RPMI7951 (cell line): ENCODE data around the gene TP53TG5. TPM values are rescaled to one million over a fixed set of nuclear protein-coding genes. Genes with fewer than 3 reads are reported as not detected.
"Not testable (repeated sequence)": the region's sequence is repeated elsewhere in the genome, so short reads cannot be mapped to it uniquely, and the experiment has no call there.

ENCODE experiments used
- DNase-seq: peaks from one replicate; pipeline ENCODE4 v3.0.0-alpha.2; 2012; ENCODE audit warnings: low read depth
- total RNA-seq: library from RNA; depleted of rRNA; stranded (reverse); fragments of >200 nt; shearing (Covaris generic); gene quantifications from 2 replicates; pipeline ENCODE4 v1.2.3, GENCODE V29; 2014

The TP53TG5 gene
- total RNA-seq, 1 experiment from 2014 or later: not detected

GRCh38 chr20:45366631-45367030 is 11.5 kb downstream of the TP53TG5 start:
- DNase-seq: no peak

- DNase-seq: no peak
Observed at GRCh38 chr20:45366192-45366591, 11.9 kb downstream of the TP53TG5 start.

- DNase-seq: no peak
Observed at GRCh38 chr20:45365444-45365970, 12.6 kb downstream of the TP53TG5 start.

- no peak for DNase-seq
Observed at GRCh38 chr20:45363611-45364492, 14.3 kb downstream of the TP53TG5 start.

DNA sequence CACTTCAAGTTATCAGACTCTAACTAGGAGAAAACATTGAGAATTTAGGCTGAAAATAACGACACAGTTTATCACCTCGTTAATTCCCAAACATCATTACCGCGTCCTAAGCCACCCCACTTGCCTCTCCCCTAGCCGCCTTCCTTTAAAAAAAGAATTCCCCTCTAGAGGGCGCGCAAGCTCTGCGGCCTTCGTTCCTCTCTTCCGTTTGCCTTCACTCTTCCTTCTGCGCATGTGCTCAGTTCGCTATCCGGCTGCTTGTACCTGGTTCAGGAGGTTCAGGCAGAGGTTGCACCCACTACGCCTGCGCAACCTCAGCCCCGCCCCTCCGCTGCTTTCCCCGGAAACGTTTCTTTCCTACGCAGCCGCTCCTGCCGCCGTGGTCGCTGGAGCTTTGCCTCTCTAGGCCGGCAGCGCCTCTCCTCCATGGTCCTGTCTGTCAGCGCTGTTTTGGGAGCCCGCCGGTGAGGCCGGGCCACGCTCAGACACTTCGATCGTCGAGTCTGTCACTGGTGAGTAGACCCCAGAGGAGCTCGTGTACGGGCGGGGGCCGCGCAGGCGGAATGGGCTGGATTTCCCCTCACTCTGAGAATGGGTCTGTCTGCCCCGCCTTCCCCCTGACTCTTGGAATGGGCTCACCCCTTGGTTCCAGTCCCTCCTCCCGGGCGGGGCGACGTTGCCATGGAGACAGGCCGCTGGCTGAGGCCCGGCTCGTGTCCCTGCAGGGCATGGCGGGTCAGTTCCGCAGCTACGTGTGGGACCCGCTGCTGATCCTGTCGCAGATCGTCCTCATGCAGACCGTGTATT is 15.1 kb downstream of the TP53TG5 start, which contains the start of gene SYS1:
Gene SYS1, plus strand, starts transcription at position 353 of the 807 bp plus-strand sequence. Its CDS starts 376 bp downstream, at position 729.
- peak; percentile 99 for DNase-seq

- DNase-seq: no peak
Observed at GRCh38 chr20:45361793-45362192, 16.3 kb downstream of the TP53TG5 start.

DNA sequence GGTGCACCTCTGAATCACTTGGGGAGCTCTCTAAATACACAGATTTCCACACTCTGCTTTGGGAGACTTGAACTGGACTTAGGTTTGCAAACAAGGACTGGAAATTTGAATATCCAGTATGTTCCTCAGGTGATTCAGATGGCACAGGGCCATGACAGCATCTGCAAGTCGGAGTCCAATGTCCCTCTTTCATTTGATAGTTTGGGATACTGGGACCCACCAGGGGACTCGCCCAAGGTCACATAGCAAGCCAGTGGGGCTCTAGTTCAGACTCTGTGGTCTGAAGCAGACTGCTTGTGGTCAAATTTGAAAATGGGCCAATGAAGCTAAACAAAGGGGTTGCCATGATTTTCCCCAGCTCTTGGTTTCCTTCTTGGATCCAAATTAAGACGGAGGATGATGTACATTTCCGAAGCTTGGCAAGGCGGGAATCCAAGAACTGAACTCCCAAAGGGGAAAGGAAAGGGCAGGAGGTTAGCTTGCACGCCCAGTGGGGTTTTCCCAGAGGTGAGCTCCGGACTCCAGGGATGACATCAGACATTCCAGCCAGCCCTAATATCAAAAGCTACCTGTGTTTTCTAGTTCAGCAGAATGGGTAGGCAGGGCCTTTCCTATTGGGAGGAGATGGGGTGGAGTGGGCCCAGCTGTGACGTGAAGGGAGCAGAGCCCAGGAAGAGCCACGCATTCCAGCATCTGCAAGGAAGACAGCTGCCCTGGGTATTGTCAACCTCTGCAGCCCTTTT is 18.5 kb downstream of the TP53TG5 start:
- peak; percentile 91 for DNase-seq

- peak; percentile 82 for DNase-seq
Observed at GRCh38 chr20:45359069-45359405, 19.1 kb downstream of the TP53TG5 start.

DNA sequence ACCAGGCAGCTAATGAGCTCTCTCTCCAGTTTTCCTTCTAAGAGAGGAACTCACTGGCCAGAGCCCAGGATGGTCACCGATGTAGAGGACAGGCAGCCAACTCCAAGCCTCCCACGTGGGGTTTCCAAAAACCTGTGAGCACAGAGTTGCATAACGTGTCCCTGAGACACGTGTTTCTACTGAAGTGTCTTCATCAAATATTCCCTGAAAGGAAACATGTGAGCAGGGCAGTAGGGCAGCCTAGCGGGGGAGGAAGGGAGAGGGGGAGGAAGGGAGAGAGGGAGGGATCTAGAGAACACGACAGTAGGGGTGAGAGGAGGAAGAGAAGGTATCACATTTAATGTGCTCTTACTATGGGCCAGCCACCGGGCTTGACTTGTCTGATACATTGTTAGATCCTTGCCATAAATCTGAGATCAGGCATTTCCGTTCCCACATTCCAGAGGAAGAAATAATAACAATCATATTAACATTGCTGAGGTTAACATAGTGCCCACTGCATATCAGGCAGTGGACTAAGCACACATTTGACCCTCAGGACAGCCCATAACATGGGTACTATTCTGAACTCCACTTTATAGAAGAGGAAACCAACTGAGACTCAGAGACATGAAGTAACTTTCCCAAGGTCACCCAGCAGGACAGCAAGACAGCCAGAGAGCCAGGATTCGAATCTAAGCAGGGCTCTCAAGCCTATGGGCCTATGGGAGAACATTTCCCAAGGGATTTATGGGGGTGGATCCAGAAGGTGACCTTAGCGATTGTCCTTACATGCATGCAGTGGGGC is 19.6 kb downstream of the TP53TG5 start:
- DNase-seq: peak; percentile 77

GRCh38 chr20:45355209-45356084 is 22.7 kb downstream of the TP53TG5 start:
- peak; percentile 85 for DNase-seq

DNA sequence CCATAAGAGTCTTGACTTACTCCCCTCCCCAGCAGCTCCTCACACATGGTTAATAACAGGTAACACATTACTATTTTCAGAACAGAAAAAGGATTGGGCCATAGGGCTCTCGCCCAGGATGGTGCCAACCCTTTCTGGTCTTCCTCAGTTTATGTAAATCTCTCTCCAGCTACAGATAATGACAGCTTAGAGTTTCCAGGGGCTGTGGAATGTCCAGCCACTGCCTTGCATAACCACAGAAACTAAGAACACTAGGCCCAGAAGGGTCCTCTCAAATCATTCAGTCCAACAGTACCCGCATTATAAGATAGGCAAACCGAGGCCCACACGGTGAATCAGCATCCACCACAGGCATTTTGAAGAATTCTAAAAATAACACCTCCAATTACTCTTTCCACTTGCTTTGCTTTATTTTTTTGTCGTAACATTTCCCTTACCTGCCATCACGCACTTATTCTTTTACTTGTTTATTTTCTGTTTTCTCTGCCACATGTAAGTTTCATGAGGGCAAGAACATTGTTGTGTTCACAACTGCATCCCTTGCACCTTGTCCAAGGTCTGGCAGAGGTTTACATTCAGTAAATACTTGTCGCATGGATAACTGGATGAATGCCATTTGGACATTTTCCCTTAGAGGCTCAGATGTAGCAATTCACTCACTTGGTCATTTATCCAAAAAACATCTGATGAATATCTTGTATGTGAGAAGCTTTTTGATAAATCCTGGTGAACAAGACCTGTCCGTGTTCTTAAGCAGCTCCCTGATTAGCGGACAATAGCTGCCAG is 23.5 kb downstream of the TP53TG5 start:
- peak; percentile 85 for DNase-seq

GRCh38 chr20:45353746-45354145 is 24.4 kb downstream of the TP53TG5 start:
- DNase-seq: no peak

DNA sequence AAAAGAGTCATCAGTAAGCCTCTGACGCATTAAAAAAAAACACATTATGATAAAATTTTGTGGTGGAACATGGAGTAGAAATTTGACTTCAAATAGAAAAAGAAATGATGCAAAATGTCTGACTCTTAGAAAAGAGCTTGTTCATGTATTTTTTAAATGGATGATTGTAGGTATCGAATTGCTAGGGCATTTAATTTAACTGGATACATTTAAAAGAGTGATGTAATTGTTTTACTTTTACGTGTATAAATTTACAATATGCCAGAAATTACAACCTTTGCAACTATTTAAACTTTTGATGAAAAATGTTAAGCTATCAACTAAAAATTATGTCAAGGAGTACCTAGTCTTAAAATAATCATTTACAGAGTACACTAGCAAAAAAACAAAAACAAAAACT is 25.4 kb downstream of the TP53TG5 start:
- DNase-seq: no peak

DNA sequence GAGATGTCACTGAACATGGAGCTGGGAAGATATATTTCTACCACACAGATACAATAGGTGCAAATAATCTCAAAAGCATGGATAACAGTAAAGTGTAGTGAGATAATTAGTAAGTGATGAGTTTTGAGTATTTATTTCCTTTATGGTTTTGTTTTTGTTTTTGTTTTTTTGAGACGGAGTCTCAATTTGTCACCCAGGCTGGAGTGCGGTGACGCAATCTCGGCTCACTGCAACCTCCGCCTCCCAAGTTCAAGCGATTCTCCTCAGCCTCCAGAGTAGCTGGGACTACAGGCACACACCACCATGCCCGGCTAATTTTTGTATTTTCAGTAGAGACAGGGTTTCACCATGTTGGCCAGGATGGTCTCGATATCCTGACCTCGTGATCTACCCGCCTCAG is 27.3 kb downstream of the TP53TG5 start:
- DNase-seq: not testable (repeated sequence)

- no peak for DNase-seq
Observed at GRCh38 chr20:45350217-45350616, 27.9 kb downstream of the TP53TG5 start.

- DNase-seq: peak; percentile 81
Observed at GRCh38 chr20:45347936-45348778, 30.0 kb downstream of the TP53TG5 start, which contains the start of gene SDC4. Gene SDC4 (minus strand): TSS chr20:45348424. CDS start chr20:45348384, 40 bp downstream.

GRCh38 chr20:45347297-45347935 is 30.7 kb downstream of the TP53TG5 start:
- no peak for DNase-seq

DNA sequence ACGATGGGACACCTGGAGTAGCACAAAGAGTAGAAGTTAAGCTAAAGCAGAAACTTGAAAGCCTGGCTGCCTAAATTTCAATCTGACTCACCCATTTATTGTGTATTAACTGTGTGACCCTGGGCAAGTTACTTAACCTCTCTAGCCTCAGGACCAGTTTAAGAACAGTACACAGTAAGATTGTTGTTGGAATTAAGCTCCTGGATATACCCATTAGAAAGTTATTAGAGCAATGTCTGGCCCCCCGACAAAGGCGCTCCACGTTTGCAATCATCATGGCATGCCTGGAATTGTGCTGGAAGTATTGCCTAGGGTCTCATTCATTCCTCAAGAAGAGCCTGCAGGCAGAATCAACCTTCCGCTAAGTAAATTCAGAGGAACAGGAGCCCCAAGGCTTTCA is 31.3 kb downstream of the TP53TG5 start:
- DNase-seq: no peak
